GM19238 (cell line): ENCODE results near the gene UGT3A2.
"Not testable (repeated sequence)": the region's sequence is repeated elsewhere in the genome, so short reads cannot be mapped to it uniquely, and the experiment has no call there.

Source experiments
- DNase-seq: peaks from one replicate; pipeline ENCODE4 v3.0.0; 2011; ENCODE audit warnings: low spot score; ENCODE audit not compliant: insufficient read length

The UGT3A2 gene

GRCh38 chr5:36052538-36052937 is 14.1 kb downstream of the UGT3A2 start:
- DNase-seq, result no peak

- no peak for DNase-seq
These were observed 16.7 kb downstream of the UGT3A2 start for GRCh38 chr5:36049949-36050348.

- DNase-seq, result no peak
These were observed 19.1 kb downstream of the UGT3A2 start for GRCh38 chr5:36047384-36048160.

GRCh38 chr5:36045895-36046294 is 20.8 kb downstream of the UGT3A2 start:
- no peak for DNase-seq

- DNase-seq, result no peak
These were observed 25.2 kb downstream of the UGT3A2 start for GRCh38 chr5:36041537-36041845.

- no peak for DNase-seq
These were observed 25.8 kb downstream of the UGT3A2 start for GRCh38 chr5:36040651-36041536.

GRCh38 chr5:36035696-36036095 is 31.0 kb downstream of the UGT3A2 start:
- DNase-seq, result no peak

GRCh38 chr5:36034536-36035134 is 32.0 kb downstream of the UGT3A2 start:
- not testable (repeated sequence) for DNase-seq

- no peak for DNase-seq
These were observed 33.2 kb downstream of the UGT3A2 start for GRCh38 chr5:36033486-36033885.

- DNase-seq, result no peak
These were observed 33.6 kb downstream of the UGT3A2 start for GRCh38 chr5:36033047-36033446.

GRCh38 chr5:36031223-36031622 is 35.5 kb downstream of the UGT3A2 start:
- DNase-seq, result no peak

GRCh38 chr5:36029914-36030313 is 36.8 kb downstream of the UGT3A2 start:
- DNase-seq, result no peak

- no peak for DNase-seq
These were observed 37.7 kb downstream of the UGT3A2 start for GRCh38 chr5:36028816-36029465.

GRCh38 chr5:36027711-36028110 is 39.0 kb downstream of the UGT3A2 start:
- no peak for DNase-seq

- no peak for DNase-seq
These were observed 39.8 kb downstream of the UGT3A2 start for GRCh38 chr5:36026706-36027465.

- DNase-seq, result not testable (repeated sequence)
These were observed 44.4 kb downstream of the UGT3A2 start for GRCh38 chr5:36022246-36022645.

GRCh38 chr5:36019584-36019983 is 47.1 kb downstream of the UGT3A2 start:
- DNase-seq, result not testable (repeated sequence)

- no peak for DNase-seq
These were observed 49.1 kb downstream of the UGT3A2 start for GRCh38 chr5:36017622-36018021.

- DNase-seq, result no peak
These were observed 49.7 kb downstream of the UGT3A2 start for GRCh38 chr5:36017004-36017403.

- DNase-seq, result no peak
These were observed 53.5 kb downstream of the UGT3A2 start for GRCh38 chr5:36013182-36013581.

- no peak for DNase-seq
These were observed 57.0 kb downstream of the UGT3A2 start for GRCh38 chr5:36009698-36010097.
